DOHH2 (cell line): ENCODE data around the gene FFAR3.

Source experiments
- EZH2phosphoT487 ChIP-seq: fragments of 200-600 bp; sonication (generic); IDR thresholded peaks from 2 replicates; pipeline ENCODE4 v1.6.1; 2017; ENCODE audit warnings: borderline replicate concordance, mild to moderate bottlenecking, antibody characterized with exemption, low read length, moderate library complexity, mixed read lengths
- TF ChIP-seq, protein P1 (sequence below): fragments of 200-600 bp; sonication (generic); IDR thresholded peaks from one replicate; pipeline ENCODE4 v1.5.1; 2014; ENCODE audit warnings: antibody characterized with exemption, mild to moderate bottlenecking, low read depth, low read length; ENCODE audit not compliant: poor library complexity, severe bottlenecking

DNA sequence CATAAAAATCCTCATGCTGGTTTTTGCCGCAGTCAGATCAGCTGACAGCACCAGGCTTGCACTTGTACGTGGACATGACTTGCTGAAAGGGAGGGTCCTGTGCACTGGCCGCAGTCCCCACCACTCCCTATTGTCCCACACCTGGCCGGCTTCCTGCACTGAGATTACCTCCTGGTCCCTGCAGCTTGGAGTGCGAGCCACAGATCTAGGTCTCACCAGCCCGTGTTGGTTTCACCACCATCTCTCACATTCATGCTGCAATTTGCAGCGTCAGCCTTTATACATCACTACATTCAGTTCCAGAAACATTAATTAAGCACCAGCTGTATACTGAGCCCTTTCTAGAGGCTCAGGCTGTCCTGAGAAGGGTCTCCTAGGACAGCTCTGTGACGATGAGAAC lies 44.2 kb upstream of the FFAR3 start:
- TF ChIP-seq, protein P1, sequence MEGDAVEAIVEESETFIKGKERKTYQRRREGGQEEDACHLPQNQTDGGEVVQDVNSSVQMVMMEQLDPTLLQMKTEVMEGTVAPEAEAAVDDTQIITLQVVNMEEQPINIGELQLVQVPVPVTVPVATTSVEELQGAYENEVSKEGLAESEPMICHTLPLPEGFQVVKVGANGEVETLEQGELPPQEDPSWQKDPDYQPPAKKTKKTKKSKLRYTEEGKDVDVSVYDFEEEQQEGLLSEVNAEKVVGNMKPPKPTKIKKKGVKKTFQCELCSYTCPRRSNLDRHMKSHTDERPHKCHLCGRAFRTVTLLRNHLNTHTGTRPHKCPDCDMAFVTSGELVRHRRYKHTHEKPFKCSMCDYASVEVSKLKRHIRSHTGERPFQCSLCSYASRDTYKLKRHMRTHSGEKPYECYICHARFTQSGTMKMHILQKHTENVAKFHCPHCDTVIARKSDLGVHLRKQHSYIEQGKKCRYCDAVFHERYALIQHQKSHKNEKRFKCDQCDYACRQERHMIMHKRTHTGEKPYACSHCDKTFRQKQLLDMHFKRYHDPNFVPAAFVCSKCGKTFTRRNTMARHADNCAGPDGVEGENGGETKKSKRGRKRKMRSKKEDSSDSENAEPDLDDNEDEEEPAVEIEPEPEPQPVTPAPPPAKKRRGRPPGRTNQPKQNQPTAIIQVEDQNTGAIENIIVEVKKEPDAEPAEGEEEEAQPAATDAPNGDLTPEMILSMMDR = no peak
- no peak for TF ChIP-seq EZH2phosphoT487
